Stimulated activated naive CD8-positive, alpha-beta T cell treated with anti-CD3 and anti-CD28 coated beads, Interleukin-15, Interleukin-2, amounts not matched to agents 100 ng/mL and 50 ng/mL, for 24 hours (primary cell): Measurements from ENCODE around the gene MYO1H.
A peak's percentile ranks its signal among the peaks of the same experiment; 100 is the strongest.
"Not testable (repeated sequence)": the region's sequence is repeated elsewhere in the genome, so short reads cannot be mapped to it uniquely, and the experiment has no call there.

ENCODE experiments used
- H3K27ac Mint-ChIP-seq: one replicate; pipeline ENCODE4 v1.8.0; 2021; ENCODE audit warnings: mild to moderate bottlenecking, mixed read lengths
- H3K27me3 Mint-ChIP-seq: one replicate; pipeline ENCODE4 v1.8.0; 2021; ENCODE audit warnings: mixed read lengths
- H3K36me3 Mint-ChIP-seq: one replicate; pipeline ENCODE4 v1.8.0; 2021; ENCODE audit warnings: low read depth, mixed read lengths
- H3K4me1 Mint-ChIP-seq: one replicate; pipeline ENCODE4 v1.8.0; 2021; ENCODE audit warnings: low read depth, mixed read lengths
- H3K4me3 Mint-ChIP-seq: one replicate; pipeline ENCODE4 v1.8.0; 2021; ENCODE audit warnings: mild to moderate bottlenecking, mixed read lengths
- H3K9me3 Mint-ChIP-seq: one replicate; pipeline ENCODE4 v1.8.0; 2021; ENCODE audit warnings: mixed read lengths

The MYO1H gene

GRCh38 chr12:109461846-109462756 is 114.4 kb downstream of the MYO1H start:
- H3K36me3 Mint-ChIP-seq = peaks cover 23% of the 10 kb centered on the region
- no peaks in the 10 kb centered on the region for H3K9me3 Mint-ChIP-seq
- H3K27ac Mint-ChIP-seq = no peak overlapping the region
- H3K4me3 Mint-ChIP-seq = no peak overlapping the region
- H3K4me1 Mint-ChIP-seq = peaks cover 52% of the 10 kb centered on the region
- H3K27me3 Mint-ChIP-seq = no peaks in the 10 kb centered on the region

GRCh38 chr12:109462868-109463692 is 115.4 kb downstream of the MYO1H start:
- Mint-ChIP-seq H3K27me3 (no peaks in the 10 kb centered on the region), H3K4me1 (peaks cover 49% of the 10 kb centered on the region), H3K9me3 (no peaks in the 10 kb centered on the region), H3K4me3 (no peak overlapping the region), H3K27ac (peak overlapping the region; percentile 57), H3K36me3 (peaks cover 17% of the 10 kb centered on the region)

- H3K36me3 Mint-ChIP-seq = peaks cover 18% of the 10 kb centered on the region
- no peaks in the 10 kb centered on the region for H3K27me3 Mint-ChIP-seq
- H3K27ac Mint-ChIP-seq = no peak overlapping the region
- H3K9me3 Mint-ChIP-seq = no peaks in the 10 kb centered on the region
- peaks cover 43% of the 10 kb centered on the region for H3K4me1 Mint-ChIP-seq
- no peak overlapping the region for H3K4me3 Mint-ChIP-seq
These were observed 116.1 kb downstream of the MYO1H start for GRCh38 chr12:109463756-109464155.

- Mint-ChIP-seq H3K27me3 (no peaks in the 10 kb centered on the region), H3K4me3 (no peak overlapping the region), H3K27ac (no peak overlapping the region), H3K4me1 (peaks cover 37% of the 10 kb centered on the region), H3K9me3 (no peaks in the 10 kb centered on the region), H3K36me3 (peaks cover 14% of the 10 kb centered on the region)
These were observed 117.1 kb downstream of the MYO1H start for GRCh38 chr12:109464642-109465351.

- Mint-ChIP-seq H3K9me3 (no peaks in the 10 kb centered on the region), H3K27ac (no peak overlapping the region), H3K36me3 (peaks cover 17% of the 10 kb centered on the region), H3K4me1 (peaks cover 42% of the 10 kb centered on the region), H3K4me3 (no peak overlapping the region), H3K27me3 (no peaks in the 10 kb centered on the region)
These were observed 118.6 kb downstream of the MYO1H start for GRCh38 chr12:109466305-109466704.

GRCh38 chr12:109466821-109467220 is 119.1 kb downstream of the MYO1H start:
- Mint-ChIP-seq H3K4me1 (peaks cover 36% of the 10 kb centered on the region), H3K4me3 (no peak overlapping the region), H3K27me3 (no peaks in the 10 kb centered on the region), H3K36me3 (peaks cover 17% of the 10 kb centered on the region), H3K27ac (no peak overlapping the region), H3K9me3 (no peaks in the 10 kb centered on the region)

GRCh38 chr12:109467978-109468676 is 120.4 kb downstream of the MYO1H start:
- no peaks in the 10 kb centered on the region for H3K27me3 Mint-ChIP-seq
- peaks cover 23% of the 10 kb centered on the region for H3K4me1 Mint-ChIP-seq
- peaks cover 17% of the 10 kb centered on the region for H3K36me3 Mint-ChIP-seq
- no peak overlapping the region for H3K27ac Mint-ChIP-seq
- H3K4me3 Mint-ChIP-seq = no peak overlapping the region
- H3K9me3 Mint-ChIP-seq = no peaks in the 10 kb centered on the region

GRCh38 chr12:109469517-109469916 is 121.8 kb downstream of the MYO1H start:
- no peak overlapping the region for H3K4me3 Mint-ChIP-seq
- H3K4me1 Mint-ChIP-seq = peaks cover 14% of the 10 kb centered on the region
- no peaks in the 10 kb centered on the region for H3K27me3 Mint-ChIP-seq
- H3K9me3 Mint-ChIP-seq = no peaks in the 10 kb centered on the region
- H3K27ac Mint-ChIP-seq = no peak overlapping the region
- peaks cover 17% of the 10 kb centered on the region for H3K36me3 Mint-ChIP-seq

GRCh38 chr12:109473006-109473405 is 125.3 kb downstream of the MYO1H start:
- H3K4me1 Mint-ChIP-seq = peaks cover 34% of the 10 kb centered on the region
- peaks cover 9% of the 10 kb centered on the region for H3K36me3 Mint-ChIP-seq

GRCh38 chr12:109473526-109474270 is 126.0 kb downstream of the MYO1H start:
- H3K4me3 Mint-ChIP-seq, H3K27ac Mint-ChIP-seq, H3K27me3 Mint-ChIP-seq, H3K36me3 Mint-ChIP-seq, H3K9me3 Mint-ChIP-seq: not testable (repeated sequence)
- H3K4me1 Mint-ChIP-seq = peaks cover 36% of the 10 kb centered on the region

More at GRCh38 chr12:109473006-109473405, 125.3 kb downstream of the MYO1H start:
- Mint-ChIP-seq H3K27ac (no peak overlapping the region), H3K27me3 (no peaks in the 10 kb centered on the region), H3K9me3 (no peaks in the 10 kb centered on the region), H3K4me3 (no peak overlapping the region)

GRCh38 chr12:109475121-109475520 is 127.4 kb downstream of the MYO1H start:
- Mint-ChIP-seq H3K9me3 (no peaks in the 10 kb centered on the region), H3K27me3 (no peaks in the 10 kb centered on the region), H3K27ac (no peak overlapping the region), H3K4me3 (no peak overlapping the region), H3K36me3 (no peaks in the 10 kb centered on the region), H3K4me1 (peaks cover 44% of the 10 kb centered on the region)

- peak overlapping the region; percentile 99 for H3K27ac Mint-ChIP-seq
- H3K4me3 Mint-ChIP-seq = peak overlapping the region; percentile 96
- H3K9me3 Mint-ChIP-seq = no peaks in the 10 kb centered on the region
- H3K4me1 Mint-ChIP-seq = peaks cover 40% of the 10 kb centered on the region
- H3K36me3 Mint-ChIP-seq = no peaks in the 10 kb centered on the region
- H3K27me3 Mint-ChIP-seq = no peaks in the 10 kb centered on the region
These were observed 128.5 kb downstream of the MYO1H start for GRCh38 chr12:109475993-109476806.

- H3K9me3 Mint-ChIP-seq = no peaks in the 10 kb centered on the region
- H3K4me1 Mint-ChIP-seq = peaks cover 40% of the 10 kb centered on the region
These were observed 129.1 kb downstream of the MYO1H start for GRCh38 chr12:109476807-109477184.

More at GRCh38 chr12:109476807-109477184, 129.1 kb downstream of the MYO1H start:
- Mint-ChIP-seq H3K27ac (peak overlapping the region; percentile 99), H3K4me3 (peak overlapping the region; percentile 96), H3K27me3 (no peaks in the 10 kb centered on the region), H3K36me3 (no peaks in the 10 kb centered on the region)
